CD14-positive monocyte (primary cell): Measurements from ENCODE around the gene CORO1C. TPM values are rescaled to one million over a fixed set of nuclear protein-coding genes. Genes with fewer than 3 reads are reported as not detected.

ENCODE experiments used
- DNase-seq, 3 donors: peaks; one replicate each; pipeline ENCODE4 v3.0.0-alpha.2; 2011 to 2022
- H2AFZ ChIP-seq: 2 replicates; pipeline ENCODE4 v1.6.0; 2012; ENCODE audit warnings: mild to moderate bottlenecking, low read depth, low read length, inconsistent platforms; ENCODE audit not compliant: insufficient read depth, poor library complexity, severe bottlenecking
- H3K27ac ChIP-seq, 2 donors: 1 replicate in 1 of 2; 2 replicates in 1 of 2; pipeline ENCODE4 v1.5.1; 2012 to 2013; ENCODE audit warnings: low read length in 2 of 2, control low read depth in 1 of 2, inconsistent platforms in 1 of 2, low read depth in 1 of 2, mild to moderate bottlenecking in 1 of 2
- H3K27me3 ChIP-seq, 2 donors: one replicate each; pipeline versions ENCODE4 v1.6.0 to v1.6.1; 2011 to 2013; ENCODE audit warnings: low read length in 2 of 2; ENCODE audit not compliant: control insufficient read depth in 2 of 2, insufficient read depth in 2 of 2
- H3K36me3 ChIP-seq, 2 donors: replicated peaks in 1 of 2; 1 replicate in 1 of 2; 2 replicates in 1 of 2; pipeline versions ENCODE4 v1.5.1 to v1.6.1; 2012 to 2013; ENCODE audit warnings: low read length in 2 of 2, control low read depth in 1 of 2, inconsistent platforms in 1 of 2, mild to moderate bottlenecking in 1 of 2; ENCODE audit not compliant: insufficient read depth in 2 of 2, control insufficient read depth in 1 of 2
- H3K4me1 ChIP-seq, 2 donors: 1 replicate in 1 of 2; 2 replicates in 1 of 2; pipeline versions ENCODE4 v1.5.1 to v1.6.1; 2012 to 2013; ENCODE audit warnings: low read length in 2 of 2, control low read depth in 1 of 2, inconsistent platforms in 1 of 2, mild to moderate bottlenecking in 1 of 2, moderate library complexity in 1 of 2; ENCODE audit not compliant: insufficient read depth in 2 of 2, control insufficient read depth in 1 of 2
- H3K4me2 ChIP-seq: replicated peaks from 2 replicates; pipeline ENCODE3; 2012; ENCODE audit warnings: low read length, moderate library complexity, mild to moderate bottlenecking; ENCODE audit not compliant: poor library complexity, severe bottlenecking; ENCODE audit errors: extremely low read depth
- H3K4me3 ChIP-seq, 3 experiments: fragments of 200-600 bp in 1 of 3; sonication (generic) in 1 of 3; replicated peaks in 1 of 3; 1 replicate in 2 of 3; 2 replicates in 1 of 3; pipeline ENCODE4 v1.5.1; 2011 to 2013; ENCODE audit warnings: low read length in 3 of 3, mild to moderate bottlenecking in 3 of 3, control low read depth in 2 of 3, low read depth in 2 of 3, inconsistent platforms in 1 of 3, moderate library complexity in 1 of 3
- H3K79me2 ChIP-seq: 2 replicates; pipeline ENCODE4 v1.6.0; 2012; ENCODE audit warnings: mild to moderate bottlenecking, control low read depth, inconsistent platforms, low read length, moderate library complexity; ENCODE audit not compliant: insufficient read depth
- H3K9ac ChIP-seq: 2 replicates; pipeline ENCODE4 v1.6.0; 2017; ENCODE audit warnings: low read length, mild to moderate bottlenecking; ENCODE audit not compliant: insufficient read depth, poor library complexity, severe bottlenecking
- H3K9me3 ChIP-seq, 2 donors: replicated peaks in 1 of 2; 1 replicate in 1 of 2; 2 replicates in 1 of 2; pipeline versions ENCODE4 v1.5.1 to v1.6.1; 2012 to 2013; ENCODE audit warnings: low read length in 2 of 2, control low read depth in 1 of 2; ENCODE audit not compliant: control insufficient read depth in 1 of 2, insufficient read depth in 1 of 2
- H4K20me1 ChIP-seq: 2 replicates; pipeline ENCODE4 v1.6.0; 2012; ENCODE audit warnings: mild to moderate bottlenecking, low read length, control low read depth, moderate library complexity; ENCODE audit not compliant: insufficient read depth
- H3K27ac Mint-ChIP-seq, 7 donors: one replicate each; pipeline ENCODE4 v1.8.0; 2020; ENCODE audit warnings: mild to moderate bottlenecking in 7 of 7, mixed read lengths in 7 of 7, moderate library complexity in 6 of 7, inconsistent platforms in 2 of 7
- H3K27me3 Mint-ChIP-seq, 3 donors: one replicate each; pipeline ENCODE4 v1.8.0; 2021 to 2022; ENCODE audit warnings: low read depth in 3 of 3, mild to moderate bottlenecking in 3 of 3, mixed read lengths in 3 of 3, moderate library complexity in 3 of 3, inconsistent platforms in 1 of 3
- H3K36me3 Mint-ChIP-seq, 2 donors: one replicate each; pipeline ENCODE4 v1.8.0; 2020; ENCODE audit warnings: mixed read lengths in 2 of 2, inconsistent platforms in 1 of 2, mild to moderate bottlenecking in 1 of 2
- H3K4me1 Mint-ChIP-seq: one replicate; pipeline ENCODE4 v1.8.0; 2020; ENCODE audit warnings: mild to moderate bottlenecking, mixed read lengths
- H3K4me3 Mint-ChIP-seq, 2 donors: one replicate each; pipeline ENCODE4 v1.8.0; 2020; ENCODE audit warnings: mild to moderate bottlenecking in 2 of 2, mixed read lengths in 2 of 2, moderate library complexity in 1 of 2
- H3K9me3 Mint-ChIP-seq, 7 donors: one replicate each; pipeline ENCODE4 v1.8.0; 2020 to 2022; ENCODE audit warnings: mixed read lengths in 7 of 7, mild to moderate bottlenecking in 6 of 7, moderate library complexity in 6 of 7, inconsistent platforms in 2 of 7
- CTCF ChIP-seq: fragments of 200-600 bp; IDR thresholded peaks from one replicate; pipeline ENCODE4 v1.8.0; 2022; ENCODE audit warnings: antibody characterized with exemption, mild to moderate bottlenecking
- WGBS: methylation state at CpG from one replicate; pipeline ENCODE4 v1.1.5; 2013; ENCODE audit warnings: missing lambda C conversion rate; ENCODE audit not compliant: insufficient coverage; 5-methylcytosine and 5-hydroxymethylcytosine counted together
- intact Hi-C, 2 donors: fragments of 100-400 bp; cut with micrococcal nuclease; formaldehyde crosslinking; loops; one replicate each; pipeline versions ENCODE4 v1.15.0 to v1.15.1; 2023
- polyA plus RNA-seq, 3 donors: library from polyadenylated mRNA; depleted of rRNA in 1 of 3; unstranded in 2 of 3; stranded (reverse) in 1 of 3; fragments of 300-500 nt in 2 of 3; fragments of >200 nt in 1 of 3; fragmentation: Illumina TruSeq in 2 of 3; gene quantifications; 1 replicate in 2 of 3; 2 replicates in 1 of 3; pipeline ENCODE4 v1.2.3, GENCODE V29; 2012 to 2021

Gene CORO1C
- polyA plus RNA-seq, 3 donors: 77.5 to 285 (median 229) TPM

GRCh38 chr12:108621161-108621560, 110.2 kb downstream of the CORO1C start:
- H3K27me3 Mint-ChIP-seq: peaks cover 0 to 2% (median 0%) of the 10 kb centered on the region in 3 donors
- H3K4me2 ChIP-seq: no peak overlapping the region
- peak overlapping the region in 1 of 2 donors; percentile 24 for H3K4me3 Mint-ChIP-seq
- intact Hi-C loops: loop anchor here (10.0 kb wide), 2 partner anchors 306 to 474 kb away; partner anchors contain the start of genes ALKBH2 (in 1 of the 2) and UNG (in 1 of the 2)
- peaks cover 55% of the 10 kb centered on the region for H3K4me1 Mint-ChIP-seq
- 100% methylated on average over 2 of the region's 3 CpGs for WGBS
- H3K36me3 Mint-ChIP-seq: peaks cover 79 to 81% of the 10 kb centered on the region in 2 donors
- peak overlapping the region; percentile 92 to 100 (median 97) for H3K27ac Mint-ChIP-seq
- no peak overlapping the region for H2AFZ ChIP-seq
- peak overlapping the region; percentile 84 to 90 for H3K27ac ChIP-seq
- H3K9me3 Mint-ChIP-seq: peaks cover 3 to 8% (median 5%) of the 10 kb centered on the region in 7 donors
- no peak for TF ChIP-seq CTCF
- H3K36me3 ChIP-seq: peaks cover 38 to 59% of the 10 kb centered on the region in 2 donors
- peaks cover 89% of the 10 kb centered on the region for H4K20me1 ChIP-seq
- no peak overlapping the region for H3K9ac ChIP-seq
- peaks cover 48 to 62% of the 10 kb centered on the region in 2 donors for H3K4me1 ChIP-seq
- DNase-seq: no peak
- H3K27me3 ChIP-seq: no peaks in the 10 kb centered on the region
- no peak overlapping the region for H3K4me3 ChIP-seq
- H3K9me3 ChIP-seq: peaks cover 2 to 4% of the 10 kb centered on the region in 2 donors
- H3K79me2 ChIP-seq: peaks cover 80% of the 10 kb centered on the region

GRCh38 chr12:108620236-108620879, 111.0 kb downstream of the CORO1C start:
- Histone ChIP-seq H3K36me3 (peaks cover 35 to 51% of the 10 kb centered on the region in 2 donors), H3K79me2 (peaks cover 72% of the 10 kb centered on the region), H3K9me3 (peaks cover 7 to 8% of the 10 kb centered on the region in 2 donors), H3K4me1 (peaks cover 48 to 62% of the 10 kb centered on the region in 2 donors), H3K9ac (no peak overlapping the region), H2AFZ (peak overlapping the region; percentile 22), H4K20me1 (peaks cover 86% of the 10 kb centered on the region), H3K27ac (peak overlapping the region; percentile 84 to 90), H3K4me2 (no peak overlapping the region), H3K27me3 (no peaks in the 10 kb centered on the region), H3K4me3 (no peak overlapping the region)
- intact Hi-C loops: loop anchor here (10.0 kb wide), 2 partner anchors 306 to 474 kb away; partner anchors contain the start of genes ALKBH2 (in 1 of the 2) and UNG (in 1 of the 2)
- Mint-ChIP-seq H3K27ac (peak overlapping the region; percentile 92 to 100 (median 97)), H3K36me3 (peaks cover 76% of the 10 kb centered on the region in 2 donors), H3K9me3 (peaks cover 8 to 14% (median 9%) of the 10 kb centered on the region in 7 donors), H3K4me3 (no peak overlapping the region), H3K4me1 (peaks cover 53% of the 10 kb centered on the region), H3K27me3 (peaks cover 0 to 2% (median 0%) of the 10 kb centered on the region in 3 donors)
- no peak for TF ChIP-seq CTCF
- DNase-seq: peak; percentile 56 to 72 (median 64)
- WGBS: 98% methylated on average over 9 of the region's 10 CpGs
